B cell (primary cell): ENCODE measurements around the gene YWHAE. TPM values are rescaled to one million over a fixed set of nuclear protein-coding genes. Genes with fewer than 3 reads are reported as not detected.

Source experiments
- ATAC-seq: fragments of 200-7000 bp; cut with Tn5 transposase; one replicate; pipeline ENCODE4 v1.10.0; 2021; ENCODE audit warnings: low read depth, mild to moderate bottlenecking, moderate number of reproducible peaks, moderate library complexity
- CTCF ChIA-PET: fragments of 350-600 bp; sonication (Branson Sonifier 250); formaldehyde crosslinking; loops from one replicate; lab custom pipeline; 2021; ENCODE audit warnings: antibody characterized with exemption, inconsistent platforms; lab: Charles Lee
- POLR2A ChIA-PET: fragments of 350-600 bp; sonication (Branson Sonifier 250); formaldehyde crosslinking; loops from one replicate; lab custom pipeline; 2021; ENCODE audit warnings: antibody characterized with exemption; lab: Charles Lee
- DNase-seq: peaks from one replicate; pipeline ENCODE4 v3.0.0; 2013
- H2AFZ ChIP-seq: 2 replicates; pipeline ENCODE4 v1.6.1; 2012; ENCODE audit warnings: mild to moderate bottlenecking, low read depth, low read length; ENCODE audit not compliant: insufficient read depth, poor library complexity, severe bottlenecking
- H3K27ac ChIP-seq, 2 donors: 1 replicate in 1 of 2; 2 replicates in 1 of 2; pipeline ENCODE4 v1.5.1; 2012 to 2013; ENCODE audit warnings: low read length in 2 of 2, mild to moderate bottlenecking in 2 of 2, moderate library complexity in 1 of 2
- H3K27me3 ChIP-seq, 4 experiments: fragments of 200-600 bp in 1 of 4; sonication (generic) in 1 of 4; replicated peaks in 1 of 4; 1 replicate in 2 of 4; 2 replicates in 2 of 4; pipeline versions ENCODE4 v1.6.1 to v1.7.0; 2013 to 2016; ENCODE audit warnings: low read length in 3 of 4, mild to moderate bottlenecking in 2 of 4, mixed read lengths in 1 of 4, moderate library complexity in 1 of 4; ENCODE audit not compliant: insufficient read depth in 4 of 4, control insufficient read depth in 3 of 4; ENCODE audit errors: control extremely low read depth in 1 of 4
- H3K36me3 ChIP-seq, 2 experiments: replicated peaks in 1 of 2; 1 replicate in 1 of 2; 2 replicates in 1 of 2; pipeline versions ENCODE4 v1.6.1 to v1.7.1; 2013; ENCODE audit warnings: low read length in 1 of 2; ENCODE audit not compliant: insufficient read depth in 2 of 2, control insufficient read depth in 1 of 2; ENCODE audit errors: control extremely low read depth in 1 of 2, extremely low read depth in 1 of 2
- H3K4me1 ChIP-seq, 2 donors: fragments of 200-600 bp in 1 of 2; sonication (generic) in 1 of 2; 1 replicate in 1 of 2; 2 replicates in 1 of 2; pipeline versions ENCODE4 v1.5.1 to v1.6.1; 2013 to 2017; ENCODE audit warnings: low read length in 2 of 2; ENCODE audit not compliant: control insufficient read depth in 2 of 2, insufficient read depth in 2 of 2
- H3K4me2 ChIP-seq: replicated peaks from 2 replicates; pipeline ENCODE3; 2012; ENCODE audit warnings: mild to moderate bottlenecking, low read depth, low read length; ENCODE audit not compliant: poor library complexity, severe bottlenecking
- H3K4me3 ChIP-seq, 5 experiments: fragments of 200-600 bp in 1 of 5; sonication (generic) in 1 of 5; 1 replicate in 3 of 5; 2 replicates in 2 of 5; pipeline versions ENCODE4 v1.5.1 to v1.7.0; 2011 to 2016; ENCODE audit warnings: low read length in 4 of 5, mild to moderate bottlenecking in 4 of 5, low read depth in 2 of 5, control low read depth in 1 of 5, moderate library complexity in 1 of 5; ENCODE audit not compliant: insufficient read depth in 1 of 5; ENCODE audit errors: control extremely low read depth in 1 of 5, extremely low read depth in 1 of 5
- H3K79me2 ChIP-seq: fragments of 200-600 bp; sonication (generic); one replicate; pipeline ENCODE4 v1.6.0; 2016; ENCODE audit warnings: low read length; ENCODE audit not compliant: control insufficient read depth, insufficient read depth
- H3K9ac ChIP-seq: fragments of 200-600 bp; sonication (generic); 2 replicates; pipeline ENCODE4 v1.6.1; 2017; ENCODE audit warnings: mild to moderate bottlenecking, low read length, moderate library complexity
- H3K9me3 ChIP-seq, 3 donors: one replicate each; pipeline versions ENCODE4 v1.6.1 to v1.7.1; 2013; ENCODE audit warnings: low read length in 2 of 3; ENCODE audit not compliant: control insufficient read depth in 2 of 3, insufficient read depth in 1 of 3; ENCODE audit errors: control extremely low read depth in 1 of 3
- H4K20me1 ChIP-seq: 2 replicates; pipeline ENCODE4 v1.6.0; 2012; ENCODE audit warnings: mild to moderate bottlenecking, low read length; ENCODE audit not compliant: insufficient read depth, control insufficient read depth, poor library complexity, severe bottlenecking
- H3K27ac Mint-ChIP-seq: one replicate; pipeline ENCODE4 v1.8.0; 2021; ENCODE audit warnings: mixed read lengths
- H3K27me3 Mint-ChIP-seq: one replicate; pipeline ENCODE4 v1.8.0; 2021; ENCODE audit warnings: mixed read lengths
- H3K4me1 Mint-ChIP-seq: one replicate; pipeline ENCODE4 v1.8.0; 2021; ENCODE audit warnings: mixed read lengths
- H3K4me3 Mint-ChIP-seq: one replicate; pipeline ENCODE4 v1.8.0; 2021; ENCODE audit warnings: mixed read lengths
- H3K9me3 Mint-ChIP-seq: one replicate; pipeline ENCODE4 v1.8.0; 2022; ENCODE audit warnings: mixed read lengths; ENCODE audit not compliant: insufficient read depth
- CTCF ChIP-seq: fragments of 200-600 bp; IDR thresholded peaks from one replicate; pipeline ENCODE4 v1.8.0; 2022; ENCODE audit warnings: antibody characterized with exemption, mild to moderate bottlenecking
- EZH2 ChIP-seq: IDR thresholded peaks from 2 replicates; pipeline ENCODE4 v1.6.1; 2012; ENCODE audit warnings: borderline replicate concordance, low read depth, mild to moderate bottlenecking, moderate library complexity, low read length; ENCODE audit not compliant: insufficient read depth, poor library complexity, severe bottlenecking
- WGBS: methylation state at CpG from one replicate; pipeline ENCODE4 v1.1.5; 2013; ENCODE audit warnings: missing lambda C conversion rate; ENCODE audit not compliant: insufficient coverage; 5-methylcytosine and 5-hydroxymethylcytosine counted together
- intact Hi-C: fragments of 100-400 bp; cut with micrococcal nuclease; formaldehyde crosslinking; loops from one replicate; pipeline ENCODE4 v1.10.0; 2022
- polyA plus RNA-seq: library from polyadenylated mRNA; depleted of rRNA; stranded (reverse); fragments of >200 nt; gene quantifications from 2 replicates; pipeline ENCODE4 v1.2.3, GENCODE V29; 2012
- total RNA-seq, 2 donors: library from RNA; stranded (reverse); fragments of 120-200 nt in 1 of 2; gene quantifications; 1 replicate in 1 of 2; 2 replicates in 1 of 2; pipeline versions ENCODE4 v1.2.3 to v1.2.4, GENCODE V29; 2013 to 2022

YWHAE gene
- total and polyA plus RNA-seq, 2 donors (not counting 1 experiment from before 2014, with no cell fraction given), result 54.3 to 149 TPM

GRCh38 chr17:1449412-1449967 is 49.5 kb upstream of the YWHAE start:
- H3K36me3 ChIP-seq, result peaks cover 2 to 5% of the 10 kb centered on the region in 2 experiments
- no peak overlapping the region for H2AFZ ChIP-seq
- Mint-ChIP-seq H3K4me3 (no peak overlapping the region), H3K27ac (no peak overlapping the region), H3K27me3 (no peaks in the 10 kb centered on the region), H3K9me3 (no peaks in the 10 kb centered on the region), H3K4me1 (peaks cover 52% of the 10 kb centered on the region)
- TF ChIP-seq EZH2 (no peak), CTCF (no peak)
- DNase-seq, result no peak
- H3K9me3 ChIP-seq, result no peaks in the 10 kb centered on the region
- no peak for ATAC-seq
- 92% methylated on average over 2 of the region's 5 CpGs for WGBS
- ChIA-PET CTCF (interaction anchor here (0.9 kb wide), 1 partner anchor 13 kb away, joined by 3 read pairs; no protein-coding TSS in a partner anchor), POLR2A (interaction anchor here (1.5 kb wide), 1 partner anchor 66 kb away, joined by 3 read pairs; no protein-coding TSS in a partner anchor)
- intact Hi-C loops, result no loop called here
- H3K27ac ChIP-seq, result no peak overlapping the region
- H3K4me2 ChIP-seq, result no peak overlapping the region
- no peak overlapping the region for H3K4me3 ChIP-seq
- peaks cover 100% of the 10 kb centered on the region for H3K79me2 ChIP-seq
- no peak overlapping the region for H3K9ac ChIP-seq
- H3K27me3 ChIP-seq, result no peaks in the 10 kb centered on the region
- peaks cover 9 to 14% of the 10 kb centered on the region in 2 donors for H3K4me1 ChIP-seq
- peaks cover 88% of the 10 kb centered on the region for H4K20me1 ChIP-seq

GRCh38 chr17:1447052-1447451 is 47.0 kb upstream of the YWHAE start:
- H3K79me2 ChIP-seq, result peaks cover 100% of the 10 kb centered on the region
- 63% methylated on average over 5 of the region's 7 CpGs for WGBS
- no peak overlapping the region for H2AFZ ChIP-seq
- DNase-seq, result no peak
- peak overlapping the region; percentile 37 for H3K27ac Mint-ChIP-seq
- ChIA-PET POLR2A (interaction anchor here (0.6 to 1.4 kb wide), 2 partner anchors 41 to 54 kb away, joined by 4 read pairs; no protein-coding TSS in a partner anchor), CTCF (no interaction called here)
- H3K4me3 ChIP-seq, result no peak overlapping the region
- H3K27me3 Mint-ChIP-seq, result no peaks in the 10 kb centered on the region
- H3K36me3 ChIP-seq, result peaks cover 0 to 5% of the 10 kb centered on the region in 2 experiments
- ATAC-seq, result no peak
- peaks cover 34% of the 10 kb centered on the region for H3K4me1 Mint-ChIP-seq
- peak overlapping the region; percentile 23 for H3K4me2 ChIP-seq
- no peak for TF ChIP-seq EZH2
- no peak for TF ChIP-seq CTCF
- H3K9me3 Mint-ChIP-seq, result no peaks in the 10 kb centered on the region
- no peaks in the 10 kb centered on the region for H3K27me3 ChIP-seq
- H3K4me3 Mint-ChIP-seq, result no peak overlapping the region
- H3K9ac ChIP-seq, result no peak overlapping the region
- intact Hi-C loops, result no loop called here
- peaks cover 87% of the 10 kb centered on the region for H4K20me1 ChIP-seq
- peak overlapping the region in 1 of 2 donors; percentile 63 for H3K27ac ChIP-seq
- no peaks in the 10 kb centered on the region for H3K9me3 ChIP-seq
- peaks cover 6 to 10% of the 10 kb centered on the region in 2 donors for H3K4me1 ChIP-seq
